Measurements from ENCODE around the gene APCDD1L.

Gene APCDD1L

DNA sequence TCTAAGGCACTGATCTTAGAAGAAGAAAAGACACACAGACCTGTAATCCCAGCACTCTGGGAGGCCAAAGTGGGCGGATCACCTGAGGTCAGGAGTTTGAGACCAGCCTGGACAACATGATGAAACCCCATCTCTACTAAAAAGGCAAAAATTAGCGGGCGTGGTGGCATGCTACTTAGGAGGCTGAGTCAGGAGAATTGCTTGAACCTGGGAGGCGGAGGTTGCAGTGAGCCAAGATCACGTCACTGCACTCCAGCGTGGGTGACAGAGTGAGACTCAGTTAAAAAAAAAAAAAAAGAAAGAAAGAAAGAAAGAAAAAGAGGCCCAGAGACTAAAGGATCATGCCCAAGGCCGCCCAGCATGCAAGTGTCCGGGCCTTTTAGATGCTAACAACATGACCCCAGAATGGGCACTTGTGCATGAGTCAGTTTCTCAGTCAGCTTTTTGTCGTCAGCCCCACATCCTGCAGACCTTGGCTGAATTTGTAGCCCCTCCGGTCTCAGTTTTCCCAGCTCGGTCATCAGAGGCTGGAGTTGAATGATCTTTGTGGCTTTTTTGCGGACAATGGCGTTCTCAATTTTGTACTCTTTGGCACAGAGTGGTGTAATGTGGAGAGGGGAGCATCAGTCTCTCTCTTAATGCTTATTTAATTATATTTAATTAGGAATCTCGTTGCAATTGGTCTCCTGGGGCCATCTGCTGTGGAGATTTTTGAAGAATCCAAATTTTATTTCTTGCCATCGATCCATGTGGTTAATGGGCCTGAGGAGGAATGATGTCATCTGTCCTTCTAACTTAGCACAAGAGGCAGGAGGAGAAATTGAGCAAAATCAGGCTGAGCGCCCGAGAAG is 30.6 kb upstream of the APCDD1L start:
- no peak for DNase-seq (ENCODE audit: low spot score)

DNA sequence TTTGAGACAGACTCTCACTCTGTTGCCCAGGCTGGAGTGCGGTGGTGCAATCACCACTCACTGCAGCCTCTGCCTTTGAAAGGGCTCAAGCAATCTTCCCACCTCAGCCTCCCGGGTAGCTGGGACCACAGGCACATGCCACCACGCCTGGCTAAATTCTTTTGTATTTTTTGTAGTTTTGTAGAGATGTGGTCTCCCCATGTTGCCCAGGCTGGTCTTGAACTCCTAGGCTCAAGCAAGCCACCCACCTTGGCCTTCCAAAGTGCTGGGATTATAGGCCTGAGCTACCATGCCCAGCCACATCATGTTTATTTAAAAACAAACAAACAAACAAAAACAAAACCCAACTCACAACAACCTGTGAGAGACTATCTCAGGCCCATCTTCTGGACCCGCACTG is 29.7 kb upstream of the APCDD1L start:
- no peak for DNase-seq (ENCODE audit: low spot score)

DNA sequence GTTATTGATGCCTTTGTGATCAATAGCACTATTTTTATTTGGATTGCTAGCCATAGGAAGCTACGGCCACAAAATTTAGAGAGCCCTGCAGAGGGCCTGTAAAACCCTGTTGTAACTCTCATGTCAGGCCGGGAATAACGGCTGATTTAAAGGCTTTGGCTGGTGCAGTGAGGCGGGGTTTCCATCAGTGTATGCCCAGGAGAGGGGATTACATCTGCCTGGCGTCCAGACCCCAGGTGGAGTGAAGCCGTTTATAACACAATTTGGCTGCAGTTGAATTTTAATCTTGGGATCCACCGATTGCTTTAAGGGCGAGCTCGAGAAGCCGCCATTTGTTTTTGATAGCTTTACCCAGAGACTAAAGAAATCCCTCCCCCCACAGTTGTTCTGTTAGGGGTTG is 29.1 kb upstream of the APCDD1L start:
- DNase-seq (ENCODE audit: low spot score) = no peak

DNA sequence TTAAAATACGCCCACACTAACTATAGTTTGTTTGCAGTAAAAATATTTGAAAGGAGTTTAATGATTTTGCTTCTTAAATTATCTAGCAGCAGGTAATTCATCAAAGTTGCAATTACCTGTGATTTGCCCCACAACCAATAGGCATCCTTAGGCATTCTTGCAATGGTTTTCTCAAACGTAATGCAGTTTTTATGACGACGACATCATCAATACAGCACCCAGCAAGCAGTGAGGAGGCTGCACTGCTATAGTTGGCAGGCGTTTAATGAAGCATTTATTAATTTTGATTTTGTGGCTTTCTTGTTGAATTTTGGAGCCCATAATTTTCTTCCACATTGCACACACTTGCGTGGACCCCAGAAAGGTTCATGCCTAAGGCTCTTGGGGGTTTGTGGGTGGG is 28.1 kb upstream of the APCDD1L start:
- no peak for DNase-seq (ENCODE audit: low spot score)

DNA sequence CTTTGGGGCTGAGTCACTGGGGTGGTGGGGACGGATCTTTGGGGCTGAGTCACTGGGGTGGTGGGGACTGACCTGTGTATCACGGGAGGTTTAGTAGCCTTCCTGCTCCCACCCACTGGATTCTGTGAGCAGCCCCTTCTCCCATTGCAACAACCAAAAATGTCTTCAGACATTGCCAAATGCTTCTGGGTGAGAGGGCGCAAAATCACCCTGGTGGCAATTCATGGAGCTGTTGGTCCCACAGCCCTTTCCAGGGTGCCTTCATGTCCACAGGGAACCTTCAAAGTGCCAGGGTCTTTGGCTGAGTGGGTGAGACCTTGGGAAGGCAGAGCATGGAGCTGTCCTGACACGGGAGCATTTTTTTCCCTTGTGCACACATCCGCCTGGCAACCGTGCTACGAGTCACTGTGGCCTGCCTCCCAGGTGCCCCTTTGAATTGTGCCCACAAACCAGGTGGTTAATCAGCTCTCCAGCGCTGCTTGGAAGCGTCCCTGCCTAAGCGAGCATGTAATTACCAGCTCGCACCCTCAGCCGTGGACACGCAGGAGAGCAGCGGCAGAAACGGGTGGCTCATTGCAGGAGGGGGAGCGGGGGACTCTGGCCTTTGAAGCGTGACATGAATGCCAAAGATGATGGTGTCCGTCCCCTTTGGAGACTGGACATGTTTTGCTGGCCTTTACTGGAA is 27.4 kb upstream of the APCDD1L start:
- DNase-seq (ENCODE audit: low spot score) = no peak

DNA sequence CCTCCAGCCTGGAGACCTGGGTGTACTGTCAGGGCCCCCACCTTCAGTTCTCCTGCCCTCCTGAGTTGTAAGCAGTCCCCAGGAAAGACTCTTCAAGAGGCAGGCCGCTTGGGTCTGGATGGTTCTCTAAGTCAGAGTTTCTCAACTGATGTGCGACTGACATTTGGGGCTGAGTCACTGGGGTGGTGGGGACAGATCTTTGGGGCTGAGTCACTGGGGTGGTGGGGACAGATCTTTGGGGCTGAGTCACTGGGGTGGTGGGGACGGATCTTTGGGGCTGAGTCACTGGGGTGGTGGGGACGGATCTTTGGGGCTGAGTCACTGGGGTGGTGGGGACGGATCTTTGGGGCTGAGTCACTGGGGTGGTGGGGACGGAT is 26.8 kb upstream of the APCDD1L start:
- DNase-seq (ENCODE audit: low spot score) = peak; percentile 4

DNA sequence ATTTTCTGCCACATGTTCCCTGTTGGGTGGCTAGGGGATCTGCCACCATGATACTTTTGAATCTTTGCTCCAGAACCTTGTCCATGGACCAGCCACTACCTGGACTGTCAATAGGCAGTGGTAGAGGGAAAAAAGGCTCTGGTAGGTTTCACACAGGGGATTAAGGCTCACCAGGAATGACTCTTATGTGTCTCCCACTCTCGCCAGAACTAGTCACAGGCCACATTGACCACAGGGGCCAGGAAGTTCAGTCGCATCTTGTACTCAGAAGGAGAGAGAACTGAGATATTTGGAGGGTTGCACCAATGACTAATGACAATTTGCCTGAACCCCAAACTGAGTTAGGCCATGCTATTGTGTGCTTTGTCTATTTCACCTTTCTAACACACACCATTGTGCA is 23.6 kb upstream of the APCDD1L start:
- DNase-seq (ENCODE audit: low spot score) = no peak

DNA sequence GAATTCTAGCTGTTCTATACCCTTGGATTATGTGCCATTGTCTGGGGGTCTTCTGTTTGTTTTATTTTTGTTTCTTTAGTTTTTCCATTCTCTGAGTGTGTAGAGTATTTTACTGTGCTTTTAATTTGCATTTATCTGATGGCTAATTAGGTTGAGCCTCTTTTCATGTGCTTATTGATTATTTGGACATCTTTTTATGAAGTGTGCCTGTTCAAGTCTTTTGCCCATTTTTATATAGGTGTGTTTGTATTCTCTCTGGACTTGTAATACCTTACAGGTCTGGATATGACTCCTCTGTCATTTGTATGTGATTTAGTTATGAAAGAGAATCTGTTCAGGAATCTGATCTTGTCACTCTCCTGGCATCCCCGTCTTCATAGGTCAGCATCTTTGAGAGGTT is 22.6 kb upstream of the APCDD1L start:
- DNase-seq (ENCODE audit: low spot score) = no peak

DNA sequence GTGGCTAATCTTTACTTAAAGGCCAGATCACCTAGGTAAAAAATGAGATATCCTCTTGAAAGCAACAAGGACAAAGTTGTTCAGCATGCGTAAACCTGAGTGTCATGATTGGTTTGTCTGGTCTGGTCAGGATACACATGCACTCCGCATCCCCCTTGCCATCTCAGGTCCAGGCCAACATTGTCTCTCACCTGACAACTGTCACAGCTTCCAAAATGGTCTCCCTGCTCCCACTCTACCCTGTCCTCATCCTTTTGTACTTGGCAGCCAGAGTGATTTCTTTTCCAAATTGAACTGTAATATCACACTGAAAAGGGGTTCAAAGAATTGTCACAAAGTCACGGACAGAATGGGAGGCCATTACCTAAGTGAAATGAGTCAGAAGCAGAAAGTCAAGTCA is 21.1 kb upstream of the APCDD1L start:
- DNase-seq (ENCODE audit: low spot score) = no peak

DNA sequence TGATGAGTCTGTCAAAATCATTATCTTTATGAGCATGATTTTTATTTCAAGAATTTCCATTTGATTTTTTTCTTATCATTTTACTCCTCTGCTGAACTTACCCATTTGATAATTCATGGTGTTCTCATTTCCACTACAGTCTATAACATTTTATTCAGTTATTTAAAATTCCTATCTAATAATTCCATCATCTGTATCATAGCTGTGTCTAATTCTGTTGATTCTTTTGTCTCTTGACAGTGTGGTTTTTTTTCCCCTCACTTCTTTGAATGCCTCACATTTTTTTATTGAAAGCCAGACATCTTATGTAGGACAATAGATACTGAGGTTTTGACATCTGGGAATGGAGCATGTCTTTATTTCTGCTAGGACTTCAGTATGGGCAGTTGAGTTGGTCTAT is 16.5 kb upstream of the APCDD1L start:
- no peak for DNase-seq (ENCODE audit: low spot score)

DNA sequence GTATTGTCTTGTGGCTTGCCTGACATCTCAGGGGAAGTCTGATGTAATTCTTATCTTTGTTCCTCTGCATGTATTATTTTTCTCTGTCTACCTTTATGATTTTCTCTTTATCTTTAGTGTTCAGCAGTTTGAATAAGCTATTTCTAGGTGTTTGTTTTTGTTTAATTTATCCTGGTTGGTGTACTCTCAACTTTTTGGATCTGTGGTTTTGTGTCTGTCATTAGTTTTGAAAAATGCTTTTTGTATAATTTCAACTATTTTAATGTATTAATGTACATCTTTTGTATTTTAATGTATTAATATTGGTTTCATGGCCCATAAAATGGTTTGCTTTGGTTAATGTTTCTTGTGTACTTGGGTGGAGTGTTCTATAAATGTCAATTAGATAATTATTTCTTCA is 15.9 kb upstream of the APCDD1L start:
- DNase-seq (ENCODE audit: low spot score) = no peak

DNA sequence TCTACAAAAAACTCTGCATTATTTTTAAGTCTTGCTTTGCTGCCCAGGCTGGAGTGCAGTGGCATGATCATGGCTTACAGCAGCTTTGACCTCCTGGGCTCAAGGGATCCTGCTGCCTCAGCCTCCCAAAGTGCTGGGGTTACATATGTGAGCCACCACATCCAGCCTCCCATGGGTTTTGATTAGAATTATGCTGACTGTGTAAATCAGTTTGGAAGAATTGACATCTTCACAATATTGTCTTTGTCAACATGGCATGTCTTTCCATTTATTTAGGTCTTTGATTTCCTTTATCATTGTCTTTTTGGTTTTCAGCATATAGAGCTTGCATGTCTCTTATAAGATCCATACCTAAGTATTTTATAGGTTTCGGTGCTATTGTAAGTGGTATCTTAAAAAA is 13.2 kb upstream of the APCDD1L start:
- no peak for DNase-seq (ENCODE audit: low spot score)

DNA sequence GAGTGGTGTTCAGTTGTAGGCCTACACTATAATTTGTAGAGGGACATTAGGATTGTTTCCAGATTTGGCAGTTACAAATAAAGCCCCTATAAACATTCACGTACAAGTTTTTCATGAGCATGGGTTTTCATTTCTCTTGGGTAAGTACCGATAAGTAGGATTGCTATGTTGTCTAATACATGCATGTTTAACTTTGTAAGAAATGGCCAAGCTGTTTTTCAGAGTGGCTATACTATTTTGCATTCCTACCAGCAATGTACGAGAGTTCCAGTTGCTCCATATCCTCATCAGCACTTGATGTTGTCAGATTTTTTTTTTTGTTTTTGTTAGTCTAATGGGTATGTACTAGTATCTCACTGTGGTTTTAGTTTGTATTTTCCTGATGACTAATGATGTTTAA is 11.2 kb upstream of the APCDD1L start:
- no peak for DNase-seq (ENCODE audit: low spot score)

DNA sequence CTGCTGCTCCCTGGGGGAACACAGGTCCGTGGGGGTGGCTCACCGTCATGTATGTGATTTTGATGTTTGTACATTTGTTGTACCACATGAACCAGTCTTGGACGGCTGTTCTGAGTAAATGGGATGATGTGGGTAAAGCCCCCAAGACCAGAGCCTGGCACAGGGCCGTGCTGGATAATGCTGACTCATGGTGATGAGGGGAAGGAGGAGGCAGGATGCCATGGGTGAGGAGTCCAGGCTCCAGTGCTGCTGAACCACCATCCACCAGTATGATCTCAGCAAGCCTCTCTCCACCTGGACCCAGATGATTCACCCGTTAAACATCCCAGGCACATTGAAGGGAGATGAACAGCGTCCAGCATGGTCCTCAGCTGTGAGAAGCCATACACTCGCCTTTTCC is 9.6 kb upstream of the APCDD1L start:
- no peak for DNase-seq (ENCODE audit: low spot score)

DNA sequence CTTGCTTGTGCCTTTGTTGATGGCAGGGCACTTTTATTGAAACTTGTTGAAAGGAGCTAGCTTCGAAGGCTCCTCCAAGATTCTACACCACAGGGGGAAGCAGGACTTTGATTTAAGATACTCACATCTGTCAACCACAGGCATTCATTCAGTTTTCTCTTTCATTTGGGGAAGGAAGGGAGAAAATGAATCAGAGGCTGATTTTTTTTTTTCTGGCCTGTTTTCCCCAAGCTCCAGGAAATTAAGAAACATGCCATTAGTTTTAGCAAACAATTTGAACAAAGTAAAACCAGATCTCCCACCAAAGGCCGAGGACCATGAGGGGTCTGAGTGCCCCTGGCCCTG is 8.7 kb upstream of the APCDD1L start:
- DNase-seq (ENCODE audit: low spot score) = no peak

DNA sequence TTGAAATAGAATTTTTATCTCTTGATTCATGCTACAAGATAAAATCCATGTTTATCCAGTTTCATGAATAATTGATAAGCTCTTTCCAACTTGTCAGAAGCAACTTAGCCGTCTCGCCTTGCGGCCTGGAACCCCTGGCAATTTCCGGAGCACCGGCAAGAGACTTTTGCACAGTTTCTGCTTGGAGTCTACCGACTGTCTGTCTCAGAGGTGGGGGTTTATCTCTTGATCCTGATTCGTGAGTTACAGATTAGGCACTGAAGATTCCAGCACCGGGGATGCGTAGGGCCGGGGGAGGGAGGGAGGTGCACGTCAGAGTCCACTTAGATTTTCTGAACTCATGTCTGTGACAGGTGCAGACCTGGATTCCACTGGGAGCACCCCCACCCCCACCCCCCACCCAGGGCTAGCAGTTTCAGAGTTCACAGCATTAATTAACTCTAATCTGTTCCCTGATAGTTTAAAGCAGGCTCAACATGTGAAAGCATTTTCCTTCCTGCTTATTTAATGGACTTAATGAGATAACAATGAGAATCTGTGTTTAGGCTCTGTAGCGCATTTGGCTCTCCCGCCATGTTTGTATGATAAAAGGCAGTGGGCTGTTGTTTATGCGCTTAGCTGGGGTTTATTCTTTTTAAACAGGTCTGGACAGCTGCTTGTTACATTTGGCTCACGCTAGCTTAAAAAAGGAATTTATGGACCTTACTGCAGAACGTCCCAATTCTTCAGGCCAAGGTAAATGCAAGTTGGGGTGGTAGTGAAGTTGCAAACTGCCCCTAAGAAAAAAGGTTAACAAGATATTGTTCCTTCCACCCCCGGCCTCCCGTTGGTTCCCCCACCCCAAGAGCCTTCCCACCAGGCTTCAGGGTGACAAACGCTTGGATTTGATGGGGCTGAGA is 8.1 kb upstream of the APCDD1L start:
- no peak for DNase-seq (ENCODE audit: low spot score)

DNA sequence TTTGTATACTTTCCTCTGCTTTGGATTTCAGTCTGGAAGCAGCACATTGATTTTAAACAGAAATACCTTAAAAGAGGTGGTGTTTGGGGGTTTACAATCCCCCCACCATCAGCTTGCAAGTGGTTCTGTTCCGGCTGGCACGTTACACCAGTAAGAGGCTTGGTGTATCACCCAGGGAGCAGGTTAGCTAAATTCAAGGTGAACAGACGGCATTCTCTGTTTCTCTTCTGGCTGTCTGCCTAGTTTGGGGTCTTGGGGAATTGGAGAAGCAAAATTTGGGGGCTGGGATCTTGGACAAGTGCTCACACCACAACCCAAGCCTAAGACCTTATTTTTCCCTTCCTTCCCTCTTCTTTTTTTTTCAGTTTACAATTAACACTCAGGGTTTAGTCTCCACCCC is 7.5 kb upstream of the APCDD1L start:
- no peak for DNase-seq (ENCODE audit: low spot score)

DNA sequence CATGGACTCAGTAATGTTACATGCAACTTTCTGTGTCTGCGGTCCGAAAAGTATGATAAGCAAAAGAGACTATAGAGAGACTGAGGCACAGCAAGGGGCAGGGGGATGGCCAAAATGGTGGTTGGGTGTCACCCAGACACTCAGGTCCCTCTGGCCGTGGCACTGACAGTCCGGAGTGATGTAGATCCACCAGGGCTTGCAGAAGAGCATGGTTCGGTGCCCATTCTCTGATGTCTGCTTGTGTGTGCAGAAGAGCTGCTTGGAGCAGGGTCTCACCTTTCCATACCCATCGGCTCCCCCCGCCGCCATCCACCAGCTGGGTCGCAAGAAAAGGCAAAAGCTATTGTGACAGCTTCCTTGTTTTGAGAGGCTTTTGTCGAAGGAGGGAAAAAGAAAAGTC is 6.6 kb upstream of the APCDD1L start:
- no peak for DNase-seq (ENCODE audit: low spot score)

DNA sequence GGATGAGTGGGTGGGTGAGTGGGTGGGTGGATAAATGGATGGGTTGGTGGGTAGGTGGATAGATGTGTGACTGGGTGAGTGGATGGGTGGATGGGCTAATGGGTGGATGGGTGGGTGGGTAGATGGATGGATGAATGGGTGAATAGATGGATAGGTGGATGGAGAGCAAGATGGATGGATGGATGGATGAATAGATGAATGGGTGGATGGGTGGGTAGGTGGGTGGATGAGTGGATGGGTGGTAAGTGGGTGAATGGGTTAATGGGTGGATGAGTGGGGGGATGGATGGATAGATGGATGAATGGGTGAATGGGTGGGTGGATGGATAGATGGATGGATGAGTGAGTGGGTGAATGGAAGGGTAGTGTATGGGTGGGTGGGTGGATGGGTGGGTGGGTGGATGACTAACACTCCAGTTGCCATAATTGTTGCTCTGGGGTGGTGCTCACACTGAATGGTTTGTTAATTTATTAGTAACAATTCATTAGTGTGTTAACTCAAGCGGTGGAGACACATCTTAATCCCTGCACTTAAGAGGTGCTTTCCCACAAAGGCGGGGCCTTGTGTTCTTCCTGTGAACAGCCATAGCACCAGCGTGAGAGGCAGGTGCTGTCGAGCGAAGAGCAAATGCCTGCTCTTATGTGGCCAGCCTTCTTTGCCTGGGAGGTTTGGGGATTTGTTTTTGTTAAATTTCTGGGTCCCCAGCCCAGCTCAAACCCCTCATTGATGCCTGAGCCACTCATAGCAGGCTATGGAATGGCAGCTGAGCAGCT is 4.9 kb upstream of the APCDD1L start:
- no peak for DNase-seq (ENCODE audit: low spot score)

DNA sequence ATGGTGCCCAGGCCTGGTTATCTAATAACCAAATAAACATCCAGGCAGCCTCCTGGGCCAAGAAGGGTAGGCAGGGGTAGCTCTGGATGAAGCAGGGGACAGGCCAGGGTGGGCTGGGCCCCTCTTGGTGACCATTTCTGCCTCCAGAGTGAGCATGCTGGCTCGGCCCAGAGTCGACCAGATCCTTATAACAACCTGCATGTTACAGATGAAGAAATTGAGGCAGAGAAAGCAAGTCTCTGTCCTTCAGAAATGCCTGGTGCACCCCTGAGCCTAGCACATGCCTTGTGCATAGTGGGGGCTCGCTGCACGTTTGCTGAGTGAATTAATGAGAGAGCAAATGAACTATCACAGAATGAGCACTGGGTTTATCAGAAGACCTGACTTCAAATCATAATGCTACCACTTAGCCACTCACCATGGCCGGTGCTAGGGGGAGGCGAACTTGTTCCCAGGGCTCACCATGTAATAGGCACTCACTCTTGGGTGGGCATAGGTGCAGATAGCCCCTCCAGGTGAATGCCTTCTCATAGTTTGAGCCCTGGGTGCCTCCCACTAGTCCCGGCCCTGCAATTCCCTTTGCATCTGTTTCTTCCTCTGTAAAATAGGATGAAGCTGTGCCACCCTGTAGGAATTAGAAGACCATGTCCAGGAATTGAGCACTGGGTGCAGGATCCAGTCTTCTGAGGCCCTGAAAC is 3.8 kb upstream of the APCDD1L start:
- no peak for DNase-seq (ENCODE audit: low spot score)

DNA sequence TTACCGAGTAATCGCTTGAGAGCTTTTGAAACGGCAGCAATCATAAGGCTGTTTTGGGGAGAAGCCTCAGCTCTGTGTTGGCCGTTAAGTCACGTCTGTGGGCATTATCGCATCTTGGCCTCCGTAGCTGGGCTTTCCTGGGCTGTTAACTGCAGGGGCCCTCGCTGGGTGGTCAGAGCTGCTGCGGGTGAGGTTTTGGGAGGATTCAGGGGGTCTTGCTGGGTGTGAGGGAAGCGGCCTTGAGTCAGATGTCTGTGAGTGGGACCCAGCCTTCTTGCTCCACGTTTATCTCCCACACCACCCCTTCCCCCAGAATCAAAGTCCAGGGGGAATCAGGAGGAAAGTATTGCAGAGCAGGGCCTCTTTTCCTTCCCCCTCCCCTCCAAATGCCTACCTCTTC is 3.2 kb upstream of the APCDD1L start:
- no peak for DNase-seq (ENCODE audit: low spot score)

Data from activated CD4-positive, alpha-beta T cell treated with anti-CD3 and anti-CD28 coated beads, Interleukin-2, Interleukin-4, amounts not matched to agents 100 ng/mL and 50 ng/mL, durations not matched to agents 16 hours and 8 hours (primary cell).